ENCODE data around the gene CLDN1.

CLDN1 gene

GRCh38 chr3:190301591-190301990 lies 20.7 kb downstream of the CLDN1 start:
- H3K9ac ChIP-seq (ENCODE audit: insufficient read length): no peak overlapping the region
- H3K9me3 ChIP-seq (ENCODE audit: low read depth, low read length): no peaks in the 10 kb centered on the region
- no peak for DNase-seq (ENCODE audit: low read depth, low spot score)
- no peak for TF ChIP-seq FOXP2 (optimal IDR thresholded peaks at IDR 0.05; ENCODE audit: control extremely low read depth, extremely low read length, insufficient read depth)
- no peak overlapping the region for H3K4me3 ChIP-seq
- H3K27ac ChIP-seq: peak overlapping the region; percentile 16; the same call in 1 of the 2 replicates
- H3K36me3 ChIP-seq (ENCODE audit: insufficient read depth, low read length): peaks cover 26% of the 10 kb centered on the region

- H3K27ac ChIP-seq: no peak overlapping the region
- DNase-seq (ENCODE audit: low read depth, low spot score): no peak
- H3K9me3 ChIP-seq (ENCODE audit: low read depth, low read length): no peaks in the 10 kb centered on the region
- TF ChIP-seq EZH2 (IDR thresholded peaks at IDR 0.05): no peak
- 0 out of 2 replicates have a peak, but pooled peaks have one; percentile 19 for TF ChIP-seq POLR2AphosphoS5 (IDR thresholded peaks at IDR 0.05; ENCODE audit: borderline replicate concordance, low read depth, low read length)
- no peak for TF ChIP-seq FOXP2 (optimal IDR thresholded peaks at IDR 0.05; ENCODE audit: control extremely low read depth, extremely low read length, insufficient read depth)
- peaks cover 10% of the 10 kb centered on the region for H3K36me3 ChIP-seq (ENCODE audit: insufficient read depth, low read length)
- no peak overlapping the region for H3K9ac ChIP-seq (ENCODE audit: insufficient read length)
- no peak overlapping the region for H3K4me3 ChIP-seq
Measured at GRCh38 chr3:190299969-190300368, 22.3 kb downstream of the CLDN1 start.

GRCh38 chr3:190294030-190294429 lies 28.2 kb downstream of the CLDN1 start:
- Histone ChIP-seq H3K9me3 (ENCODE audit: low read depth, low read length) (0 out of 2 replicates have a peak, but pooled peaks cover 3% of the 10 kb centered on the region), H3K4me3 (no peak overlapping the region), H3K27ac (no peak overlapping the region), H3K9ac (ENCODE audit: insufficient read length) (no peak overlapping the region), H3K36me3 (ENCODE audit: insufficient read depth, low read length) (no peaks in the 10 kb centered on the region)
- no peak for DNase-seq (ENCODE audit: low read depth, low spot score)
- TF ChIP-seq FOXP2 (optimal IDR thresholded peaks at IDR 0.05; ENCODE audit: control extremely low read depth, extremely low read length, insufficient read depth): no peak

GRCh38 chr3:190293621-190294020 lies 28.6 kb downstream of the CLDN1 start:
- Histone ChIP-seq H3K36me3 (ENCODE audit: insufficient read depth, low read length) (no peaks in the 10 kb centered on the region), H3K9ac (ENCODE audit: insufficient read length) (no peak overlapping the region)

GRCh38 chr3:190291994-190292584 lies 30.2 kb downstream of the CLDN1 start:
- TF ChIP-seq POLR2AphosphoS5 (IDR thresholded peaks at IDR 0.05; ENCODE audit: borderline replicate concordance, low read depth, low read length): no peak
- TF ChIP-seq FOXP2 (optimal IDR thresholded peaks at IDR 0.05; ENCODE audit: control extremely low read depth, extremely low read length, insufficient read depth): no peak
- no peak for TF ChIP-seq EZH2 (IDR thresholded peaks at IDR 0.05)
- no peak overlapping the region for H3K4me3 ChIP-seq
- no peaks in the 10 kb centered on the region for H3K36me3 ChIP-seq (ENCODE audit: insufficient read depth, low read length)
- 0 out of 2 replicates have a peak, but pooled peaks cover 3% of the 10 kb centered on the region for H3K9me3 ChIP-seq (ENCODE audit: low read depth, low read length)
- H3K9ac ChIP-seq (ENCODE audit: insufficient read length): no peak overlapping the region
- DNase-seq (ENCODE audit: low read depth, low spot score): no peak
- H3K27ac ChIP-seq: no peak overlapping the region

More at GRCh38 chr3:190293621-190294020, 28.6 kb downstream of the CLDN1 start:
- H3K27ac ChIP-seq: no peak overlapping the region
- H3K9me3 ChIP-seq (ENCODE audit: low read depth, low read length): 0 out of 2 replicates have a peak, but pooled peaks cover 3% of the 10 kb centered on the region
- no peak for DNase-seq (ENCODE audit: low read depth, low spot score)
- H3K4me3 ChIP-seq: no peak overlapping the region
- TF ChIP-seq POLR2AphosphoS5 (IDR thresholded peaks at IDR 0.05; ENCODE audit: borderline replicate concordance, low read depth, low read length) (no peak), EZH2 (IDR thresholded peaks at IDR 0.05) (no peak), FOXP2 (optimal IDR thresholded peaks at IDR 0.05; ENCODE audit: control extremely low read depth, extremely low read length, insufficient read depth) (no peak)

GRCh38 chr3:190289989-190290388 lies 32.3 kb downstream of the CLDN1 start:
- Histone ChIP-seq H3K36me3 (ENCODE audit: insufficient read depth, low read length) (no peaks in the 10 kb centered on the region), H3K9ac (ENCODE audit: insufficient read length) (no peak overlapping the region), H3K27ac (no peak overlapping the region), H3K4me3 (no peak overlapping the region), H3K9me3 (ENCODE audit: low read depth, low read length) (peaks cover 3% of the 10 kb centered on the region; the same call in 1 of the 2 replicates)
- DNase-seq (ENCODE audit: low read depth, low spot score): no peak
- TF ChIP-seq FOXP2 (optimal IDR thresholded peaks at IDR 0.05; ENCODE audit: control extremely low read depth, extremely low read length, insufficient read depth) (no peak), EZH2 (IDR thresholded peaks at IDR 0.05) (no peak), POLR2AphosphoS5 (IDR thresholded peaks at IDR 0.05; ENCODE audit: borderline replicate concordance, low read depth, low read length) (no peak)

GRCh38 chr3:190288836-190289235 lies 33.4 kb downstream of the CLDN1 start:
- Histone ChIP-seq H3K9me3 (ENCODE audit: low read depth, low read length) (peaks cover 3% of the 10 kb centered on the region; the same call in 1 of the 2 replicates), H3K27ac (no peak overlapping the region), H3K36me3 (ENCODE audit: insufficient read depth, low read length) (no peaks in the 10 kb centered on the region), H3K4me3 (no peak overlapping the region), H3K9ac (ENCODE audit: insufficient read length) (no peak overlapping the region)
- no peak for DNase-seq (ENCODE audit: low read depth, low spot score)
- TF ChIP-seq EZH2 (IDR thresholded peaks at IDR 0.05) (no peak), POLR2AphosphoS5 (IDR thresholded peaks at IDR 0.05; ENCODE audit: borderline replicate concordance, low read depth, low read length) (no peak), FOXP2 (optimal IDR thresholded peaks at IDR 0.05; ENCODE audit: control extremely low read depth, extremely low read length, insufficient read depth) (no peak)

GRCh38 chr3:190286014-190286413 lies 36.2 kb downstream of the CLDN1 start:
- Histone ChIP-seq H3K9ac (ENCODE audit: insufficient read length) (no peak overlapping the region), H3K4me3 (no peak overlapping the region), H3K36me3 (ENCODE audit: insufficient read depth, low read length) (no peaks in the 10 kb centered on the region), H3K9me3 (ENCODE audit: low read depth, low read length) (no peaks in the 10 kb centered on the region; the same call in 1 of the 2 replicates), H3K27ac (no peak overlapping the region)
- no peak for TF ChIP-seq EZH2 (IDR thresholded peaks at IDR 0.05)
- no peak for TF ChIP-seq POLR2AphosphoS5 (IDR thresholded peaks at IDR 0.05; ENCODE audit: borderline replicate concordance, low read depth, low read length)
- TF ChIP-seq FOXP2 (optimal IDR thresholded peaks at IDR 0.05; ENCODE audit: control extremely low read depth, extremely low read length, insufficient read depth): no peak
- no peak for DNase-seq (ENCODE audit: low read depth, low spot score)

Data from SK-N-MC (cell line).